ENCODE results near the gene SMYD3. TPM values are rescaled to one million over a fixed set of nuclear protein-coding genes. Genes with fewer than 3 reads are reported as not detected.

Gene SMYD3
- total RNA-seq, 1 donor from 2014 or later = 35.4 TPM

GRCh38 chr1:245772739-245773138 is 734.3 kb downstream of the SMYD3 start:
- peaks cover 6% of the 10 kb centered on the region for H3K9me3 Mint-ChIP-seq (ENCODE audit: unreplicated experiment)
- H3K27me3 Mint-ChIP-seq (ENCODE audit: unreplicated experiment) = peaks cover 3% of the 10 kb centered on the region
- H3K27ac Mint-ChIP-seq (ENCODE audit: unreplicated experiment) = no peak overlapping the region
- H3K4me3 Mint-ChIP-seq (ENCODE audit: unreplicated experiment) = no peak overlapping the region
- peaks cover 7% of the 10 kb centered on the region for H3K36me3 Mint-ChIP-seq (ENCODE audit: unreplicated experiment)
- no peak for TF ChIP-seq CTCF (IDR thresholded peaks at IDR 0.05; ENCODE audit: partially characterized antibody, unreplicated experiment)
- no peak for DNase-seq
- H3K4me1 Mint-ChIP-seq (ENCODE audit: low read depth, unreplicated experiment) = peaks cover 17% of the 10 kb centered on the region

- H3K27ac Mint-ChIP-seq (ENCODE audit: unreplicated experiment) = no peak overlapping the region
- H3K27me3 Mint-ChIP-seq (ENCODE audit: unreplicated experiment) = peaks cover 3% of the 10 kb centered on the region
- no peak overlapping the region for H3K4me3 Mint-ChIP-seq (ENCODE audit: unreplicated experiment)
- H3K9me3 Mint-ChIP-seq (ENCODE audit: unreplicated experiment) = peaks cover 6% of the 10 kb centered on the region
- TF ChIP-seq CTCF (IDR thresholded peaks at IDR 0.05; ENCODE audit: partially characterized antibody, unreplicated experiment) = no peak
- peaks cover 7% of the 10 kb centered on the region for H3K36me3 Mint-ChIP-seq (ENCODE audit: unreplicated experiment)
- no peak for DNase-seq
- peaks cover 13% of the 10 kb centered on the region for H3K4me1 Mint-ChIP-seq (ENCODE audit: low read depth, unreplicated experiment)
Measured at GRCh38 chr1:245772325-245772724, 734.8 kb downstream of the SMYD3 start.

GRCh38 chr1:245771511-245772281 is 735.4 kb downstream of the SMYD3 start:
- Mint-ChIP-seq H3K27me3 (ENCODE audit: unreplicated experiment) (peaks cover 3% of the 10 kb centered on the region), H3K27ac (ENCODE audit: unreplicated experiment) (no peak overlapping the region)

GRCh38 chr1:245770156-245770555 is 736.9 kb downstream of the SMYD3 start:
- TF ChIP-seq CTCF (IDR thresholded peaks at IDR 0.05; ENCODE audit: partially characterized antibody, unreplicated experiment) = no peak
- Mint-ChIP-seq H3K27ac (ENCODE audit: unreplicated experiment) (no peak overlapping the region), H3K27me3 (ENCODE audit: unreplicated experiment) (peaks cover 4% of the 10 kb centered on the region), H3K4me3 (ENCODE audit: unreplicated experiment) (no peak overlapping the region), H3K9me3 (ENCODE audit: unreplicated experiment) (peaks cover 1% of the 10 kb centered on the region), H3K36me3 (ENCODE audit: unreplicated experiment) (peaks cover 7% of the 10 kb centered on the region), H3K4me1 (ENCODE audit: low read depth, unreplicated experiment) (peaks cover 1% of the 10 kb centered on the region)
- no peak for DNase-seq

More at GRCh38 chr1:245771511-245772281, 735.4 kb downstream of the SMYD3 start:
- DNase-seq = no peak
- H3K9me3 Mint-ChIP-seq (ENCODE audit: unreplicated experiment) = peaks cover 5% of the 10 kb centered on the region
- peaks cover 10% of the 10 kb centered on the region for H3K4me1 Mint-ChIP-seq (ENCODE audit: low read depth, unreplicated experiment)
- TF ChIP-seq CTCF (IDR thresholded peaks at IDR 0.05; ENCODE audit: partially characterized antibody, unreplicated experiment) = no peak
- no peak overlapping the region for H3K4me3 Mint-ChIP-seq (ENCODE audit: unreplicated experiment)
- H3K36me3 Mint-ChIP-seq (ENCODE audit: unreplicated experiment) = peaks cover 7% of the 10 kb centered on the region

- Mint-ChIP-seq H3K27ac (ENCODE audit: unreplicated experiment) (no peak overlapping the region), H3K4me3 (ENCODE audit: unreplicated experiment) (no peak overlapping the region), H3K9me3 (ENCODE audit: unreplicated experiment) (peaks cover 1% of the 10 kb centered on the region), H3K27me3 (ENCODE audit: unreplicated experiment) (peaks cover 1% of the 10 kb centered on the region), H3K4me1 (ENCODE audit: low read depth, unreplicated experiment) (no peaks in the 10 kb centered on the region), H3K36me3 (ENCODE audit: unreplicated experiment) (peaks cover 7% of the 10 kb centered on the region)
- no peak for DNase-seq
- TF ChIP-seq CTCF (IDR thresholded peaks at IDR 0.05; ENCODE audit: partially characterized antibody, unreplicated experiment) = no peak
Measured at GRCh38 chr1:245768596-245768995, 738.5 kb downstream of the SMYD3 start.
